BE2C (cell line): ENCODE measurements around the gene ZMIZ2.
"Not testable (repeated sequence)": the region's sequence is repeated elsewhere in the genome, so short reads cannot be mapped to it uniquely, and the experiment has no call there.

ENCODE experiments used
- DNase-seq: peaks from one replicate; pipeline ENCODE4 v3.0.0-alpha.2; 2020
- H3K27me3 ChIP-seq: fragments of 250-450 bp; sonication (Bioruptor Pico); 2 replicates; pipeline ENCODE4 v1.5.1; 2020; ENCODE audit warnings: mild to moderate bottlenecking
- H3K36me3 ChIP-seq: fragments of 250-450 bp; sonication (Bioruptor Pico); 2 replicates; pipeline ENCODE4 v1.5.1; 2020; ENCODE audit warnings: mild to moderate bottlenecking
- H3K4me1 ChIP-seq: fragments of 250-450 bp; sonication (Bioruptor Pico); 2 replicates; pipeline ENCODE4 v1.5.1; 2020
- H3K4me3 ChIP-seq: 2 replicates; pipeline ENCODE4 v1.5.1; 2011; ENCODE audit warnings: low read depth, low read length
- H3K9me3 ChIP-seq: fragments of 250-450 bp; sonication (Bioruptor Pico); 2 replicates; pipeline ENCODE4 v1.5.1; 2020
- TF ChIP-seq, protein P1 (sequence below): IDR thresholded peaks from 2 replicates; pipeline ENCODE4 v1.5.1; 2012; ENCODE audit warnings: mild to moderate bottlenecking, low read depth, low read length

Gene ZMIZ2

DNA sequence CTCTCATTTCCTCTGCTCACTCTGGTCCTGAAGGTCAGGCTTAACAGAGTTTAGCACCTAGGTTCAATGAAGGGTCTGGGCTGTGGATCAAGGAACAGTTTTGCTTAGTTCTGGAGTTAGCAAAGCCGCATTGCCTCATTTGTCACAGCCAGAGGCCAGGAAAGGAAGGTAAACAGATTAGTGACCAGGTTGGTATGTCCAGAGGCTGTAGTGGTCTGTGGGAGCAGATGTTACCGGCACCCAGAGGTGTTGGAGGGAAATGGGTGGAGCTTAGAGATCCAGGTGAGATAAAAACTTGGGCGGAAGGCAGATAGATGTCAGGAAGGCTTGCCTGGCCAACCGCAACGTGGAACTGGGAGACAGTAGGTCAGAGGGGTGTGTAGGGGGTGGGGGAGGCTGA, 36.6 kb upstream of the ZMIZ2 start:
- no peak for DNase-seq
- peaks cover 10% of the 10 kb centered on the region for H3K36me3 ChIP-seq
- TF ChIP-seq, protein P1, sequence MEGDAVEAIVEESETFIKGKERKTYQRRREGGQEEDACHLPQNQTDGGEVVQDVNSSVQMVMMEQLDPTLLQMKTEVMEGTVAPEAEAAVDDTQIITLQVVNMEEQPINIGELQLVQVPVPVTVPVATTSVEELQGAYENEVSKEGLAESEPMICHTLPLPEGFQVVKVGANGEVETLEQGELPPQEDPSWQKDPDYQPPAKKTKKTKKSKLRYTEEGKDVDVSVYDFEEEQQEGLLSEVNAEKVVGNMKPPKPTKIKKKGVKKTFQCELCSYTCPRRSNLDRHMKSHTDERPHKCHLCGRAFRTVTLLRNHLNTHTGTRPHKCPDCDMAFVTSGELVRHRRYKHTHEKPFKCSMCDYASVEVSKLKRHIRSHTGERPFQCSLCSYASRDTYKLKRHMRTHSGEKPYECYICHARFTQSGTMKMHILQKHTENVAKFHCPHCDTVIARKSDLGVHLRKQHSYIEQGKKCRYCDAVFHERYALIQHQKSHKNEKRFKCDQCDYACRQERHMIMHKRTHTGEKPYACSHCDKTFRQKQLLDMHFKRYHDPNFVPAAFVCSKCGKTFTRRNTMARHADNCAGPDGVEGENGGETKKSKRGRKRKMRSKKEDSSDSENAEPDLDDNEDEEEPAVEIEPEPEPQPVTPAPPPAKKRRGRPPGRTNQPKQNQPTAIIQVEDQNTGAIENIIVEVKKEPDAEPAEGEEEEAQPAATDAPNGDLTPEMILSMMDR = no peak
- H3K27me3 ChIP-seq = no peaks in the 10 kb centered on the region
- H3K9me3 ChIP-seq = no peaks in the 10 kb centered on the region
- H3K4me1 ChIP-seq = no peaks in the 10 kb centered on the region
- no peak overlapping the region for H3K4me3 ChIP-seq

DNA sequence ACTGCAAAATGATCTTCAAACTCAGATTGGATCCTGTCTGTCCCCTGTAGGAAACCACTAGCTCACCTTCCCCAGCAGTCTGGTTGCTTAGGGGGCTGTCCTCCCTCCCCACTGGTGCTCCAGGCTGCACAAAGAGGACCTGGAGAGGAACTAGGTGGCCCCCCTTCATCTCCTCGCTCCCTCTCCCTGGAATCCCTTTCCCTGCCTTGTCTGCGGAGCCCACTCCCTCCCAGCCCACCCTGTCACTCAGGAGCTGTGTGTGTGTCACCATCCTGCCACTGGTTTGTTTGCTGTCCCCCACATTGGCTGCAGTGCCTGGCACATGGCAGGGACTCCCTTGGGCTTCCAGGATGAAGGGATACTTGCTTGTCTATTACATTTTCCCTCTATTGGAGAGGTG, 35.5 kb upstream of the ZMIZ2 start:
- Histone ChIP-seq H3K4me1 (no peaks in the 10 kb centered on the region), H3K36me3 (peaks cover 2% of the 10 kb centered on the region), H3K9me3 (no peaks in the 10 kb centered on the region), H3K27me3 (no peaks in the 10 kb centered on the region), H3K4me3 (no peak overlapping the region)
- TF ChIP-seq, protein P1 = no peak
- no peak for DNase-seq

DNA sequence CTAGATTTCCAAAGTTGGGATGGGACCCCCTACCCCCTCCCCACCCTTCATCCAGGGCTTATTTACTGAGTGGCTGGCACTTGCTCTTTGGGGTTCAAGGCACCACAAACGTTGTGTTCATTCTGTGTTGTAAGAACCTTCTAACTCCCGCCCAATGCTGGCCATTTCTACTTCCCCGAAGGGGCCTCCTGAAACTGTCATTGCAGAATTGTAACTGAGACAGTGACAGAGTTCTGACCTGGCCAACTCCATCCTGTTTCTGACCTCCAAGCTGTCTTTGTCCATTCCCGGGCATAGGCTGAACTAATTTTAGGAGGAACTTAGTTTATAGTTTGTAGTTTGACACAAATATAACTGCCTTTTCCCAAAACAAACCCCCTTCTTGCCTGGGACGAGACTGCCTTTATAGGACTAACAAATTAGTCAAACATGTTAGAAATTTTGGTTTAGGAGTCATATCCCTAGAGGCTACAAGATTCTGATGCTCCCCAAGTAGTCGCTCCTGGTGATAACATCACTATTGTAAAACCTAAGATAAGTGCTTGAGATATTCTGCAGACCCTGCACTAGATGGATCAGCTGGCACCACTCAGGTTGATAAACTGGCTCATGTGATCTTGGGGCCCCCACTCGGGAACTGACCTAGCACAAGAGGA, 34.8 kb upstream of the ZMIZ2 start:
- TF ChIP-seq, protein P1 = no peak
- Histone ChIP-seq H3K4me3 (no peak overlapping the region), H3K36me3 (no peaks in the 10 kb centered on the region), H3K9me3 (no peaks in the 10 kb centered on the region), H3K27me3 (no peaks in the 10 kb centered on the region), H3K4me1 (no peaks in the 10 kb centered on the region)
- no peak for DNase-seq

DNA sequence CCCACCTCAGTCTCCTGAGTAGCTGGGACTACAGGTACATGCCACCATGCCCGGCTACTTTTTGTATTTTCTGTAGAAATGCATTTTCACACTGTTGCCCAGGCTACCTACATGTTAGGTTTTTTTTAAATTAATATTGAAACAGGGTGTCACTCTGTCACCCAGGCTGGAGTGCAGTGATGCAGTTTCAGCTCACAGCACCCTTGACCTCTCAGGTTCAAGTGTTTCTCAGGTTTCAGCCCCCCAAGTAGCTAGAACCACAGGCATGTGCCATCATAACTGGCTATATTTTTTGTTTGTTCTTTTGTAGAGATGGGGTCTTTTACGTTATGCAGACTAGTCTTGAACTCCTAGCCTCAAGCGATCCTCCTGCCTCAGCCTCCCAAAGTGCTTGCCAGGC, 32.4 kb upstream of the ZMIZ2 start:
- no peak overlapping the region for H3K4me3 ChIP-seq
- no peaks in the 10 kb centered on the region for H3K9me3 ChIP-seq
- no peaks in the 10 kb centered on the region for H3K4me1 ChIP-seq
- no peaks in the 10 kb centered on the region for H3K27me3 ChIP-seq
- no peaks in the 10 kb centered on the region for H3K36me3 ChIP-seq
- TF ChIP-seq, protein P1 = no peak
- no peak for DNase-seq

DNA sequence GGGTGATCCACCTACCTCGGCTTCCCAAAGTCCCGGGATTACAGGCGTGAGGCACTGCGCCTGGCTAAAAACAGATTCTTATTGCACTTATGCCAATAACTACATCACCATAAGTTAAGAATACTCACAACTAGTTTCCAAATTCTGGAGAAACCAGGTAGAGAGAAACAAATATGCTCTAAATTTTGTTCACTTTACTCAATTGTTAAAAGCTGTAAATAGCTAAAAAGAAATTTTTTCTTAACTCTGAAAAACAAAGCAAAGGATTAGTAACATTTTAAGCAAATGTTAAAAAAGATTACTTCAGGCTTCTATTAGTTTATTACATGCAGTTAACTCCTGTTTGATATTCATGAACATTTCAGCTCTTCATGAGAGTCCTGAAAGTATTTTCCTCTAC, 28.3 kb upstream of the ZMIZ2 start:
- TF ChIP-seq, protein P1 = no peak
- Histone ChIP-seq H3K36me3 (no peaks in the 10 kb centered on the region), H3K4me3 (no peak overlapping the region), H3K27me3 (no peaks in the 10 kb centered on the region), H3K9me3 (no peaks in the 10 kb centered on the region), H3K4me1 (no peaks in the 10 kb centered on the region)
- DNase-seq = no peak

DNA sequence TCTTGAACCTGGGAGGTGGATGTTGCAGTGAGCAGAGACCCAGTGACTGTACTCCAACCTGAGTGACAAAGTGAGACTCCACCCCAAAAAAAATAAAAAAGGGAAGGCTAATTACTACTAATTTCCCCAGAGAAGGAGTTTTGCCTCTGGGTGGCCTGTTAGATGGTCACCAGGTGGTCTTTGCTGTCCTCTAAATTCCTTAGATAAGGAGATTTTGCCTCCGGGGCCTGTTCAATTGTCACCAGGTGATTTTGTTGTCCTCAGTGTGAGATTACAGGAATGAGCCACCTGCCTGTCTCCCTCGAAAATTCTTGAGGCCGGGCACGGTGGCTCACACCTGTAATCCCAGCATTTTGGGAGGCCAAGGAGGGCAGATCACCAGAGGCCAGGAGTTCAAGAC, 24.4 kb upstream of the ZMIZ2 start:
- no peak overlapping the region for H3K4me3 ChIP-seq
- no peaks in the 10 kb centered on the region for H3K4me1 ChIP-seq
- no peaks in the 10 kb centered on the region for H3K9me3 ChIP-seq
- no peaks in the 10 kb centered on the region for H3K36me3 ChIP-seq
- TF ChIP-seq, protein P1 = no peak
- no peaks in the 10 kb centered on the region for H3K27me3 ChIP-seq
- no peak for DNase-seq

DNA sequence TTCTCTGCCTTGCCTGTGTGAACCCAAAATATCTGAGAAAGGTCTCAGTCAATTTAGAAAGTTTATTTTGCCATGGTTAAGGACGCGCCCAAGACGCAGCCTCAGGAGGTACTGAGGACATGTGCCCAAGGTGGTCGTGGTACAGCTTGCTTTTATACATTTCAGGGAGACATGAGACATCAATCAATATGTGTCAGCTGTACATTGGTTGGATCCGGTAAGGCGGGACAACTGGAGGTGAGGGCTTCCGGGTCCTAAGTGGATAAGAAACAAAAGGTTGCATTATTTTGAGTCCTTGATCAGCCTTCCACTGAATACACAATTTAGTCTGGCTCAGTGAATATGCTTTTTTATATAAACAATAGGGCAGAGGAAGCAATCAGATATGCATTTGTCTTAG, 22.4 kb upstream of the ZMIZ2 start:
- H3K4me3 ChIP-seq, H3K36me3 ChIP-seq, H3K9me3 ChIP-seq, DNase-seq, H3K4me1 ChIP-seq, H3K27me3 ChIP-seq: not testable (repeated sequence)
